Right ventricle myocardium inferior (tissue), 1 donor: Measurements from ENCODE around the gene ITGA1. TPM values are rescaled to one million over a fixed set of nuclear protein-coding genes. Genes with fewer than 3 reads are reported as not detected.

Experiments used
- ATAC-seq: fragments of 200-7000 bp; cut with Tn5 transposase; one replicate; pipeline ENCODE4 v1.9.1; 2020; ENCODE audit warnings: mild to moderate bottlenecking, moderate library complexity
- DNase-seq: peaks from one replicate; pipeline ENCODE4 v3.0.0; 2021; ENCODE audit errors: missing footprints
- intact Hi-C: fragments of 100-400 bp; cut with DNase I; formaldehyde crosslinking; loops from one replicate; pipeline ENCODE4 v1.11.0; 2022
- total RNA-seq: library from RNA; stranded (reverse); fragmentation: NEBNext Ultra II Directional; extraction: Animal tissue kit (Norgen Biotek cat#: 25700); gene quantifications from one replicate; pipeline ENCODE4 v1.2.1, GENCODE V29; 2021
- donor health status: DM: no; HTN: yes; CAD: no; lungs with severe emphysema.

ITGA1 gene
- total RNA-seq, 1 donor from 2014 or later = 29.9 TPM

DNA sequence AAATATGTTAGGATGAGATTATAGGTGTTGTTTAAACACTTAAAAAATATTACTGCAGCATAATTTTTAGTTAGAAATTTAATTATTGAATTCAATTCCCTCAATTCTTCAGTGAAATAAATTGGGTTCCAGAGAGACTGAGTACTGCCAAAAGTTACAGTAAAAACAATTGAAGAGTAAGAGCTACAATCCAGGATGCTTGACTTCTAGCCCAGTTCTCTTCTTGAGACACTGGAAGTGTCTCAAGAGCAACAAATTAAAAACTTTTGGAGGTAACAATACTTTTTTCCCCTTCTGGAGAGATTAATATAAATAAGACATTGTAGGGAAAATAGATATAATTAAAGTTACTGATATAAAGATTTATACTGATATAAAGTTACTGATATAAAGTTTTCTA, 8.3 kb downstream of the ITGA1 start:
- no peak for DNase-seq
- ATAC-seq = no peak
- intact Hi-C loops = loop anchor here (10.0 kb wide), 1 partner anchor 309 kb away; the partner anchor contains the start of gene MOCS2

DNA sequence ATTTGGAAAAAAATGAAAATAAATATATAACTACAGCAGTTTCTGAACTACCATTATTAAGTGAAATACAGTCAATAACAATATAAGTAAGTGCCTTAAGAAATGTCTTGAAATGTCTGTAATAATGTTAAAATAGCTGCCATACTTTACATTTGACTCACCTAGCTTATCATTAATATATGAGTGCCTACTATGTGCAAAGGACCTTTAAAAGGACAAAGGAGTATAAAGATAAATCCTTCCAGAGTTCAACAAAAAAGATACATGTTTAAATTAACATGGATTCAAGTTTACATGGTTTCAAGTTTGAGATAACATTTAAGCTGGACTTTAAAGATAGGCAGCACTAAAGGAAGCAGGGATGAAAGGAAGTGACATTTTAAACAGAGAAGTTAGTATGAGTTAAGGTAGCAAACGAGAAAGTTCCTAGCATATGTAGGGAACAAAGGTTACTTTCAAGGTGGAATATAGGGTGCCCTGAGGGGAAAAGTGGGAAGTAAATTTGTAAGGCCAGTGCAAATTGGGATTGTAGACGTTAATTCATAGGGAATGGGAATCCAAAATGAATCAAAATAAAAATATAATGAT, 8.9 kb downstream of the ITGA1 start:
- intact Hi-C loops = loop anchor here (10.0 kb wide), 1 partner anchor 308 kb away; the partner anchor contains the start of gene MOCS2
- ATAC-seq (no peak), DNase-seq (no peak)

DNA sequence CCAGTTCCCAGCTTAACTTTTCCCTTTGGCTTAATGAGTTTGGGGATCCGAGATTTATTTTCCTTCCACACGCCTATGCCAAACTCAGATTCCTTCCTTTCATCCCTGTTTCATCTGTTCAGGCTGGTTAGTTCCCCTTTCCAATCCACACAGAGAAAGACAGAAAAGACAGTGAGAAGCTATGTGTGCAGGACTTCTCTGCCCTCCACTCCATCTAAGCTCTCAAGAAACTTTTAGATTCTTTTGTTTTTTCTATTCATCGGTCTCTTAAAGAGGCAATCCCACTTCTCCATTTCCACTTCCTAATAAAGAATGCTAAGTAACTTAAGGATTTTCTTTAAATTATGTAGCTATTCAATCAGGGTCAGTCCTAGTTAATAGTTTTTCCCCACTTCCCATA, 11.2 kb downstream of the ITGA1 start:
- ATAC-seq (no peak), DNase-seq (no peak)
- intact Hi-C loops = loop anchor here (10.0 kb wide), 1 partner anchor 306 kb away; the partner anchor contains the start of gene MOCS2

DNA sequence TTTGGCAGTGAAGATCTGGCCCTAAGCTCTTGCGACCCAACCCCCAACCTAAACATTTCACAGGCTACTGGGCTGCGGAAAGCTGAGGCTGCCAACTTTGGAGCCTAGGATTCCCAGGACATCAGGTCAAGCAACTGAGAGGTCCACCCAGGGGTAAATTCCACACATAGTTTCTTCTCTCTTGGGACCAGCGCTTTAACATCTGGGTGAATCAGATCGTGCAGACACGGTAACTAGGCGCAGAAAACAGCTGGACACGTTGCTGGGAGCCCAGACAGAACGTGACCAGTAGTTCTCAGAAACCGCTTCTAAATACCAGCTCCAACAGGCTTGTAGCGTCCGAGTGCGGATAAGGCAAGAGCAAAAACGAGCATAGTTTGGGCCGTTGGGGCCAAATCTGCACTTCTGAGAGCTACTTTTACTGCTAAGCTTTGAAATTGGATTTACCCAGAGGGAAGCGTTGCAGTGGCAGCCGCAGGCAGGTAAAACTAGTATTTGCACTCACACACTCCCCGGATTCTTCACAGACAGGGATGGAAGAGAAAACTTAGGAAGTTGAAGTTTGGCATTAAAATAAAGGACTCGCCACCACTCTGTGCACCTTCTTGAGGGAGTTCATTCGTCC, 11.8 kb downstream of the ITGA1 start:
- intact Hi-C loops = loop anchor here (10.0 kb wide), 1 partner anchor 305 kb away; the partner anchor contains the start of gene MOCS2
- ATAC-seq (peak; percentile 35), DNase-seq (peak; percentile 61)

DNA sequence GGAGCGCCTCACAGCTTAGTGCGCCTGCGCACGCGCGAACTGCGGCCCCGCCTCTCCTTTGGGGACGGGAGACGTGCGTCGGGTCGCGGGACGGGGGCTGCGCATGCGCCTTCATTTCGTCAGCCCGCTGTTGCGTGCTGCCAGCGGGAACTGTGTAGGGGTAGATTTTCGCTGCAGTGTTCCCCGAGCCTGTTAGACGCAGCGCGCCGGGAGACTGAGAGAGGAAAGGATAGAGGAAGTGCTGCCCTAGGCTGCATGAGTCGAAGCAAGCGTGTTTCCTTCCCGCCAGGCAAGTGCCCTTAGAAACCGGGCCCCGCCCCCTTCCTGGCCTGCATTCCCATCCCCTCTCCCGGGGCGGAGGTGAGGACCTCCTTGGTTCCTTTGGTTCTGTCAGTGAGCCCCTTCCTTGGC, 12.3 kb downstream of the ITGA1 start:
- peak; percentile 96 for DNase-seq
- ATAC-seq = peak; percentile 95
- intact Hi-C loops = loop anchor here (10.0 kb wide), 1 partner anchor 305 kb away; the partner anchor contains the start of gene MOCS2

DNA sequence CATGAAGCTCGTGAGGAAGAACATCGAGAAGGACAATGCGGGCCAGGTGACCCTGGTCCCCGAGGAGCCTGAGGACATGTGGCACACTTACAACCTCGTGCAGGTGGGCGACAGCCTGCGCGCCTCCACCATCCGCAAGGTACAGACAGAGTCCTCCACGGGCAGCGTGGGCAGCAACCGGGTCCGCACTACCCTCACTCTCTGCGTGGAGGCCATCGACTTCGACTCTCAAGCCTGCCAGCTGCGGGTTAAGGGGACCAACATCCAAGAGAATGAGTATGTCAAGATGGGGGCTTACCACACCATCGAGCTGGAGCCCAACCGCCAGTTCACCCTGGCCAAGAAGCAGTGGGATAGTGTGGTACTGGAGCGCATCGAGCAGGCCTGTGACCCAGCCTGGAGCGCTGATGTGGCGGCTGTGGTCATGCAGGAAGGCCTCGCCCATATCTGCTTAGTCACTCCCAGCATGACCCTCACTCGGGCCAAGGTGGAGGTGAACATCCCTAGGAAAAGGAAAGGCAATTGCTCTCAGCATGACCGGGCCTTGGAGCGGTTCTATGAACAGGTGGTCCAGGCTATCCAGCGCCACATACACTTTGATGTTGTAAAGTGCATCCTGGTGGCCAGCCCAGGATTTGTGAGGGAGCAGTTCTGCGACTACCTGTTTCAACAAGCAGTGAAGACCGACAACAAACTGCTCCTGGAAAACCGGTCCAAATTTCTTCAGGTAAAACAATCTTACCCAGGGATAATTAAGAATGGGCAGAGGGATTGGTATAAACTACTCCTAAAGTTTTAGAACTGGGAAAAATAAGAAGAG, 12.9 kb downstream of the ITGA1 start:
- intact Hi-C loops = no loop called here
- DNase-seq (peak; percentile 83), ATAC-seq (peak; percentile 75)

DNA sequence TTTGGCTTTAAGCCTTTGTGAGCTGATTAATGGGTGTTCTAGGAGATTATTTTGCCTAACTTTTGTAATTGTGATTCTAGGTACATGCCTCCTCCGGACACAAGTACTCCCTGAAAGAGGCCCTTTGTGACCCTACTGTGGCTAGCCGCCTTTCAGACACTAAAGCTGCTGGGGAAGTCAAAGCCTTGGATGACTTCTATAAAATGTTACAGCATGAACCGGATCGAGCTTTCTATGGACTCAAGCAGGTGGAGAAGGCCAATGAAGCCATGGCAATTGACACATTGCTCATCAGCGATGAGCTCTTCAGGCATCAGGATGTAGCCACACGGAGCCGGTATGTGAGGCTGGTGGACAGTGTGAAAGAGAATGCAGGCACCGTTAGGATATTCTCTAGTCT, 13.6 kb downstream of the ITGA1 start:
- no peak for ATAC-seq
- intact Hi-C loops = no loop called here

DNA sequence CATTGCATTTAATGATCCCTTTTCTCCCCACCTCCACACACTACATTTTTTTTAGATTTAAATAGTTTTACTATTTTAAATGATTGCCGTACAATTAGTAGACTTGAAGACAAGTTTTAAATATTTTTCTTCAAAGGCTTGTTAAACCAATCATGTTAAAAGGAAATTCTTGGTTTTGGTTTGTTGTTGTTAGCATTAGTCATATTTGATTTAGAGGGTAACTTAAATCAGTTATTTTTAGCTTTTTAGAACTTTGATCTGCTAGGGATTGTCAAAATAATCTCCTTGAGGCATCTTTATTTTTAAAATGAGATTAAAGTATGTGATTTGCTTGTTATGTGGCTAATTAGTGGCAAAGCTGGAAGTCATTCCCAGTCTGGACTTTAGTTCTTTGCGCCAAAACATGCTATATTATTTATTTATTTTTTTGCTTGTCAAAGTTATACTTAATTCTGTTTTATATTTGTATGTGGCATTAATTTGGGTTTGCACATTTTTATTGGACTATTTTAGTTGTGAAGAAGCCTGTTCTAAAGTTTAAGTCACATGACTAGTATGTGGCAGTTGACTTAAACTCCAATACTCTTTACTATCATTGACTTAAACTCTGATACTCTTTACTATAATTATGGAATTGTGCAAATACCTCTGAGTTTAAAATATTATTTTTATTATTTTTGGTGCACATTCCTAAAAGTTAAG, 14.7 kb downstream of the ITGA1 start:
- intact Hi-C loops = no loop called here
- ATAC-seq (no peak), DNase-seq (no peak)

More for the DNA sequence above, 13.6 kb downstream of the ITGA1 start:
- no peak for DNase-seq

DNA sequence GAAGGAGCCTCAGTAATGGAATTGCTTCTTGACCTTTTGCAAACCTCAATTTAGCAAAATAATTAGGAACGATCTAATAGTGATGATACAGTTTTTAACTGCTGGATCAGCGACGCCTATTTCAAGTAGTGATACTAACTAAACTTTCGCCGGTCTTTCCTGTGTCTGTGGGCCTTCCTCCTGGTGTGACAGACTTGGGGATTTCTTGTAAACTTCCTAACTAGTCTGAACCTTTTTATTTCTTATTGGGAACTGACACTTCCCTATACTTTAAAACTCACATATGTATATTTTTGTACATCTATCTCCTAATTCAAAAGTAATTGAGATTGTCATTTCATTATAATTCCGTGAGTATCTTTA, 15.2 kb downstream of the ITGA1 start:
- no peak for ATAC-seq
- intact Hi-C loops = no loop called here
- no peak for DNase-seq

DNA sequence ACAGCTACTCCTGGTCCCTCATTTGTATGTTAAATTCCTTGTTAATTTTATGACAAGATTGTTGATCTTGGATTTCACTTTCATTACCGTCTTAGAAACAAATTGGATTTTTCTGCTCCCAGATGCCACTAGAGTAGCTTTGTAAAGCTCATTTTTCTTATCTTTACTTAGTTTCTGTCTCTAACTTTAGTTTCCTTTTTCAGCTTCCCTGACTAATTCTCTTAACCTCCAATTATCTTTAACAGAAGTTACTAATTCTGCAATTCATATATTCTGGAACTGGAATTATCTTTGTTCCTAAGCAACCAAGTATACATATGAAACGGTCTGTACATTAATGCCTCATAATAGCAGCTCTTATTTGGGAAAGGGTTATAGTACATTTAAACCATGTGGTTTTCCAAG, 16.7 kb downstream of the ITGA1 start:
- DNase-seq (no peak), ATAC-seq (no peak)
- intact Hi-C loops = no loop called here

DNA sequence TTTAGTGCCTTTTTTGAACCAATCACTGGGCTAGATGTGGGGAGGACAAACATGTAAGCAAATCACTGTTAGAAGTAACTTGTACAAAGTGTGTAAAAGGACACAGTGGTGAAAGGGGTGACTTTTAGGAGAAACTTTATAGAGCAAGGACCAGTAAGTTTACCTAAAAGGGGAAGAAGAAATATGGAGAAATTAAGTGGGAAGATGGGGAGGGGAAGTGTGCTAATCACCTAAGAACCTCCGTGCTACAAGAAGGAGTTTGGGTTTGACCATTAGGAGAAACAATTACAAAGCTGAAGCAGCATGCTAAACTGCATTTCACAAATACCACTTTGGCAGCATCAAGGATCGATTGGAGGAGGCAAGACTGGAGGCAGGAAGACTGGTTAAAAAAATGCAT, 17.3 kb downstream of the ITGA1 start:
- no peak for DNase-seq
- intact Hi-C loops = no loop called here
- no peak for ATAC-seq

DNA sequence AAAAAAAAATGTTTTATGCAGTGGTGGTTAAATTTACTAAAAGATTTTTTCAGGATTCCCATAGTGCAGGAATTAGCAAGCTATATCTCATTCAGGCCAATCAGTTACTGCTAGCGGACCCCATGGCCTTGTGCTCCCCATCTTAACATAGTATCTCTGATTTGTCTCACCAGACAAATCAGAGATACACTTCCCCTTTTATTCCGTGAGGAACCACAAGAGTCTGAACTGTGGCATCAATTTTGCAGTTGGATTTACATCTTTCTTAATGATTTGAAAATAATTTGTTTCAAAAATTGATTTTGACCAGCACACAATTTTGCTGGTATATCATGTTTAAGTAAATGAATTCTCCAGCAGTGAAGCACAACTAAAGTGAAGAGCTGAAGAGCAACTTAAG, 17.9 kb downstream of the ITGA1 start:
- intact Hi-C loops = no loop called here
- no peak for DNase-seq
- no peak for ATAC-seq

DNA sequence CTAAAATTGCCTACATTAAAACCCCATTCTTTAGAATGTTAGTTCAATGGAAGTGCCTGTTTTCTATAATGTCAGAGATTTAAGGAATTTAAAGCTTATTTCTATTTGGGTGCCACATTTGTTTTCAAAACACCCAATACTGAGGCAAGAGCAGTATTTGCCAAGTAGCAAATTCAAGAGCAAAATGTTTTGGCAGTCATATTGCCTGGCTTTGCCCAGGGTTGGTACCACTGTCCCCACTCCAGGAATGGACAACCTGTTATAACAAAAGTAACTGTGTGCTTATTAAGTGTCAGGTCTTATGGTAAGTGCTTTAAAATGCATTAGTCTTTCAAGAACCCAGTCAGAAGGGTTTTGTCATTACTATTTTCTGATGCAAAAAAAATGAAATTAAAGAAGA, 19.3 kb downstream of the ITGA1 start:
- DNase-seq (no peak), ATAC-seq (no peak)
- intact Hi-C loops = no loop called here

DNA sequence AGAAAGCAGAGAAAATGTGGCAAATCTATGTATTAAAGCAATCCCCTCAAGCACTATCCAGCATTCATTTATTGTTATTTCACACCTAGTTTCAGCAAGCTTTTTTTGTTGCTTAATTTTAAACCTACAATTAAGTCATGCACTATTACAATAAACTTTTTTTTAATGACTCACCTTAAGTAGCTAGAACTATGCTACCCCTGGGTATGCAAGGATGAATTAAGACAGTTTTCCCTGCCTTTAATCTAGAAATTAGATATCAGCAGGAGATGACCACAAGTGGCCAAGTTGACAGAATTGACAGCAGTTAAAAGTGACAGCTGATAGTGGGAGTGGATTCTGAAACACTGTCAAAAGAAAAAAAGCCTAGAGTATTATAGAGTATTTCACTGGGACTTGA, 20.0 kb downstream of the ITGA1 start:
- intact Hi-C loops = no loop called here
- DNase-seq (no peak), ATAC-seq (no peak)

DNA sequence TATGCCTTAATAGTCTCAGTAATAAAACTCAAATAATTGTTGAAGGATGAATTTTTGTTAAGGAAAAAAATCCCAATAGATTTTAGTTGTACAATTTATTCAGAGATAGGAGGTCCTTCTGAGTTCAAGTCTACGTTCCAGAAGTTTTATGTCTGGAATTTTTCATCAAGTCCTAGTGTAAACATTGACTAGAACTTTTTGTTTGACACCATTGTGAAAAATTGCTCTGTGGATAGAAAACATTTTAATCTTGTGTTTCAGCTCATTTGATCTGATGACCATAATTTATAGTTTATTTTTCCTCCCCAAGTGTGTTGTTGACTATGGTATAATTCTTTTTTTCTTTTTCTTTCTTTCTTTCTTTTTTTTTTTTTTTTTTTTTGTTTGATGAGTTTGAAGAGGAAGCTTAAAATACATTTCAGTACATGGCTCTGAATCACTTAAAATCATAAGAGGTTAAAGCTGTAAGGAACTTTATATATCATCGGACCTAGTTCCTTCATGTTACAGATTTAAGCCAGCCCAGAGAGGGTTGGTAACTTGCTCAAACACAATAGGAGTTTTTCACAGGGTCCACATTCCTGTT, 20.7 kb downstream of the ITGA1 start:
- ATAC-seq (no peak), DNase-seq (no peak)
- intact Hi-C loops = no loop called here

DNA sequence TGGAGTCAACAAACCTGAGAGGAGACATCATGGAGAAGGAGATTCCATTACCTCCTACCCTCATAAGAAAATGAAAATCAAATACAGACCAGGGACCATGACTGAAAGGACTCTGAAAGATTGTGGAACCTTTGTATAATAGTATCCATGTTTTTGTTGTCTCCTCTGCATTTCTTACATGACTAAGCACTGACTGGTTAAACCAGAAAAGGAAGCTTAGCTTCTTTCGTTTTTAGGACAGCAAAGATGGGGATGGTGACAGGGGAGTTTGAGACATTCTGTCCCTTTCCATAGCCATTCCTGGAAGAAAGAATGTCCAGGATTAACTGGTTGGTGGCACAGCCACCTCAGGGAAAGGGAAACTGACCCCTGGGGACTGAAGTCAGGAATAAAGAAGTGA, 22.2 kb downstream of the ITGA1 start:
- DNase-seq (no peak), ATAC-seq (no peak)
- intact Hi-C loops = no loop called here

DNA sequence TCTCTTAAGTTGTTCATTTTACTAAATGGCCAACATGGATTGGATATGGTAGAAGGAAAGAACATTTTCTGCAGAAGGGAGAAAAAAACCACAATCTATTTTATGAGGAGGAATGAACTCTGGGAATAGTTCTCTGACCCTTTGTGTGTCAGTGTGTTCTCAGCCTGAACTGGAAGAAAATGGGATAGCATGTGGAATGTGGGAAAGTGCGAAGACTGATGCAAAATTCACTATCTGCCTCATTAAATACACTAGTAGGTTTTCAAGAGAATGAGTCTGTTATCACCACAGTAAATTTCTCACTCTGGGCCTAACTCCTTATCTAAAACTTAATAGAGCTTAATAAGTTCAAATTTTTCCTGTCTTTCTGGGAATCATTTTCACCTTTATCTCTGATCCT, 22.7 kb downstream of the ITGA1 start:
- intact Hi-C loops = no loop called here
- DNase-seq (no peak), ATAC-seq (no peak)

DNA sequence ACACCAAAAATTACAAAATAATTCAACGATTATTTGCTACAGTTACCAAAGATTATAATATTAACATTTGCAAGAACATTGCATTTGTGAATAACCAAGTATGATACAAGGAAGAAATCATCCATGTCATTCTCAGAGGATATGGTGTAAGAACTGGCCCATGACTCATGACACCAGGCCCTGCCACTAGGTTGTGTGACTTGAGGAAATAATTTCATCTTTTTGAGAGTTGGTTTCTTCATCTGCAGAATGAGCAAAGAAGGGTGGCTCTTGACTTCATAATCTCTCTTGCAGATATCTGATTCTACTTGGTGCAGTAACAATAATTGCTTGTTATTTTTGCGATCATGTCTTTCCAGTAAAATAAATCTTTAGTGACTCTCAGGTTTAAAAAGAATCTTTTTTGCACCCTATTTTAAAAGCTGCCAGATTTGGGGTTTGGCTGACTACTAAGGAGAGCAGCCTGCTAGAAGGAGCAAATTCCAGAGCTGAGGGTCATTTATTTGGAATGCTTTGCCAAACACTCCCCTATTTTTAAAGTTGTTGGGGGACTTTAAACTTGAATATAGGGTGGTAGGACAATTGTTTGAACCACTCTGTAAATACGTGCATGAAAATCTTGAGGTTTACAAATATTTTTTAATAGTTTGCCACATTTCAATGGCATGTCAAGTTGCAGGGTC, 23.5 kb downstream of the ITGA1 start:
- ATAC-seq (no peak), DNase-seq (no peak)
- intact Hi-C loops = no loop called here
